GM10266 (cell line): ENCODE results near the gene TRUB1.
A peak's percentile ranks its signal among the peaks of the same experiment; 100 is the strongest.

Experiments used
- DNase-seq: peaks from one replicate; pipeline ENCODE4 v3.0.0; 2012; ENCODE audit errors: extremely low spot score
- TF ChIP-seq, protein P1 (sequence below): IDR thresholded peaks from 2 replicates; pipeline ENCODE4 v1.5.1; 2012; ENCODE audit warnings: mild to moderate bottlenecking, low read depth; ENCODE audit not compliant: control insufficient read depth, insufficient read depth; ENCODE audit errors: missing control alignments

TRUB1 gene

GRCh38 chr10:114923551-114923950, 14.4 kb upstream of the TRUB1 start:
- DNase-seq = no peak
- TF ChIP-seq, protein P1, sequence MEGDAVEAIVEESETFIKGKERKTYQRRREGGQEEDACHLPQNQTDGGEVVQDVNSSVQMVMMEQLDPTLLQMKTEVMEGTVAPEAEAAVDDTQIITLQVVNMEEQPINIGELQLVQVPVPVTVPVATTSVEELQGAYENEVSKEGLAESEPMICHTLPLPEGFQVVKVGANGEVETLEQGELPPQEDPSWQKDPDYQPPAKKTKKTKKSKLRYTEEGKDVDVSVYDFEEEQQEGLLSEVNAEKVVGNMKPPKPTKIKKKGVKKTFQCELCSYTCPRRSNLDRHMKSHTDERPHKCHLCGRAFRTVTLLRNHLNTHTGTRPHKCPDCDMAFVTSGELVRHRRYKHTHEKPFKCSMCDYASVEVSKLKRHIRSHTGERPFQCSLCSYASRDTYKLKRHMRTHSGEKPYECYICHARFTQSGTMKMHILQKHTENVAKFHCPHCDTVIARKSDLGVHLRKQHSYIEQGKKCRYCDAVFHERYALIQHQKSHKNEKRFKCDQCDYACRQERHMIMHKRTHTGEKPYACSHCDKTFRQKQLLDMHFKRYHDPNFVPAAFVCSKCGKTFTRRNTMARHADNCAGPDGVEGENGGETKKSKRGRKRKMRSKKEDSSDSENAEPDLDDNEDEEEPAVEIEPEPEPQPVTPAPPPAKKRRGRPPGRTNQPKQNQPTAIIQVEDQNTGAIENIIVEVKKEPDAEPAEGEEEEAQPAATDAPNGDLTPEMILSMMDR = no peak

DNA sequence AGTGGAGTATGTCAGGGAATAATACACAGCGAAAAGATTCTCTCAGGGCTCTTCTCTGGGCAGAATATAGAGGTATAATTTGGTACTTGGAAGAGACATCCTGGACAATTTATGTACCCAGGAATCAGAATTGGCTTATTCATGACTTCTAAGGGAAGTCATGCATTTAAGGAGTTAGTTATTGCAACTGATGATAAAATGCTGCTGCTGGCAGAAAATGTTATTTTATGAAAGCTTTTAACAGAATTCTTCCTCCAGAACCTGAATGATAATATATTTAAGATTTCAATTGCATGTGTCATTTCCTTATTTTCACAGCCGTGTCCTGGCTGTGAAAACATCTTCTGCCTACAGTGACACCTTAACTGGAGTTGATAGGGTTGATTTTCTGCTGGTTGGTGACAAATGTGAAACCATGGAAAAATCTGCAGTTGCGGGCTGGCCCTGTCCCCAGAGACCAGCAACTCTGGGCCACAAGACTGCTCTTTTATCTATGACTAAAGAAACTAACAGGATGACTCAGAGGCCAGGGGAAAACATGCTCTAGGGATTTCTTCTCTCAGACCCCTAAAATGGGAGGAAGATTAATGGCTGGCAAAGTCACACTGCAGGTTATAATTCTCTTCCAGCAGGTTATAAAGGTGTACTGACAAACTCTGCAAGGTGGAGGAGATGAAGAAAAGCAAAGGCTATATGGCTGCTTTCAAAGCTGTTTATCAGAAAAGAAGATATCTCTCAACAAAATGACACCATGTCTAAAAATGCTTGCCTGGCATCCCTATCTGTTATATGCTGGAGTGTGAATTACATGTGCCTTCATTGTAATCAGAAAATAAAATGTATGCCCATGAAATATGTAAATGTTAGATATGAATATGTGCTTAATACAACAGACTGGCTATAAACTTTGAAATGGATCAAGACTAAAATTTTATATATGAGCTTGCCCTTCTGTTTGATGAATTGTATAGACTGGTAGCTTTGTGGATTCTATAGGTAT, 12.1 kb upstream of the TRUB1 start:
- TF ChIP-seq, protein P1 = no peak
- DNase-seq = peak; percentile 24

GRCh38 chr10:114928818-114929217, 9.2 kb upstream of the TRUB1 start:
- DNase-seq = no peak
- TF ChIP-seq, protein P1 = no peak

- TF ChIP-seq, protein P1 = no peak
- DNase-seq = no peak
Measured at GRCh38 chr10:114930320-114930719, 7.7 kb upstream of the TRUB1 start.

GRCh38 chr10:114931072-114931679, 6.8 kb upstream of the TRUB1 start:
- DNase-seq = no peak
- TF ChIP-seq, protein P1 = no peak

DNA sequence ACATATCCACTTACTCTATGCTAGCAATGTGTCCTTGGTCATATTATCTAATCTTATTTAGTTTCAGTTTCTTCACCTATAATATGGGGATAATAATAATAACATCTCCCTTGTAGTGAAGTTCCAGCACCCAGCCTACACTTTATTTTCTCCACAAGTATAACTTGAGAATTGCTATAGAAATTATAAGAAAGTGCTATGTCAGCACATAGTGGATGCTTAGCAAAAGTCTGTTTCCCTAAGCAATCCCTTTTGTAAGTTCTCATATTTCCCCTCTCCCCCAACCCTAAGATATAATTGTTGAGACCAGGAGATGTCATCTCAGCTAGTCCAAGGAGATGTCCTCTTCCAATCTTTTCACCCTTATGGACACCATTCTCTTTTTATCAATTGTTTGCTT, 5.8 kb upstream of the TRUB1 start:
- TF ChIP-seq, protein P1 = no peak
- DNase-seq = no peak

- TF ChIP-seq, protein P1 = no peak
- no peak for DNase-seq
Measured at GRCh38 chr10:114932945-114933344, 5.0 kb upstream of the TRUB1 start.
